Measurements from ENCODE around the gene RGMB.

The RGMB gene

DNA sequence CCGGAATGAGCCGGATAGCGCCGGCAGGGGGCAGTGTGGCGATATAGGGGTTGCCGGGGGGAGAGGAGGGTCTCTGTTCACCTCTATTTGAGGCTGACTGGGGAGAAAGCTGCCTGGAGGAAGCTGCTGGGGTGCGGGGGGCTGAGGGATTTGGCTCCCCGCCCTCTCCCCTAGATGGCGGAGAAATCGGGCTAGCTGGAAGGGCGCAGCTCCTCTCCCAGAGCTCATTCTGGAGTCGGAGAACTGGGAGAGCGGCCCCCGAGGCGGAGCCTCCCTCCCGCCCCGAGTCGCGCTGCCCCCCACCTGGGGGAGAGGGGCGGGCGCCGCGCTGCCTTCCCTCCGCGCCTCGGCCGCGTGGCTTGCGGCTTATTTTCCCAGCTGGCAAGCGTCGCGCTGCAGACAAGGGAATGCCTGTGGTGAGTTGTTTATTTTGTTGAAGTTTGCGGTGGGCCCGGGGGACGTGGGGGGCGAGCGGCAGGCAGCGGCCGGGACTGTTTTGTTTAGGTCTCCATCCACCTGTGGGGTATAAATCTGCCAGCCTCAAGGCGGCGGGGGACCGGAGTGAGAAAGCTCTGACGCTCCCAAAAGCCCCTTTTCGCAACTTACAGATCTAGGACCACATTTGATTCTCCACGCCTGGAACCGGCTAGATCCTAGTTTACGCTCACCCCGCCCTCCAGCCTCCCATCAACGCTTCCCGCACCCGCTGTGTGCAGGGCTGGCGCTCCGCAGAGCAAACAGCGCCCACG is 4.1 kb upstream of the RGMB start (continued):
- TF ChIP-seq, protein P1, sequence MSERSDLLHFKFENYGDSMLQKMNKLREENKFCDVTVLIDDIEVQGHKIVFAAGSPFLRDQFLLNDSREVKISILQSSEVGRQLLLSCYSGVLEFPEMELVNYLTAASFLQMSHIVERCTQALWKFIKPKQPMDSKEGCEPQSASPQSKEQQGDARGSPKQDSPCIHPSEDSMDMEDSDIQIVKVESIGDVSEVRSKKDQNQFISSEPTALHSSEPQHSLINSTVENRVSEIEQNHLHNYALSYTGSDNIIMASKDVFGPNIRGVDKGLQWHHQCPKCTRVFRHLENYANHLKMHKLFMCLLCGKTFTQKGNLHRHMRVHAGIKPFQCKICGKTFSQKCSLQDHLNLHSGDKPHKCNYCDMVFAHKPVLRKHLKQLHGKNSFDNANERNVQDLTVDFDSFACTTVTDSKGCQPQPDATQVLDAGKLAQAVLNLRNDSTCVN (tag by site-specific recombination; optimal IDR thresholded peaks at IDR 0.05), result peak; percentile 62

DNA sequence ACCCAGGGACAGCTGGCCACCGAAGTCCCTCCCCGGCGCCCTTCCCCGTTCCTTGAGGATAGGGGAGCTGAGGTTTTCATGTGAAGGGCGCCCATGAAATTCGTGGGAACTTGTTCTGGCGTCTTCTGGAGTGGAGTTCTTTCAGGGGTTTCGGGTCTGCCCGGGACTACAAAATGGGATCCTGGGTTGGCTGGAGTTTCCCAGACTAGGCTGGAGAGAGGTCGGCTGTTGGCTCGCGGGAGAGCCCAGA is 3.6 kb upstream of the RGMB start:
- peak; percentile 40; the same call in 1 of the 2 replicates for TF ChIP-seq ZNF335 (tag by site-specific recombination; conservative IDR thresholded peaks at IDR 0.05)
- no peak for TF ChIP-seq ZNF174 (tag by site-specific recombination; IDR thresholded peaks at IDR 0.05)
- no peak for TF ChIP-seq ZNF776 (tag by site-specific recombination; IDR thresholded peaks at IDR 0.05; ENCODE audit: borderline replicate concordance)
- TF ChIP-seq ZIC2 (tag by site-specific recombination; IDR thresholded peaks at IDR 0.05), result no peak
- TF ChIP-seq KLF7 (tag by site-specific recombination; IDR thresholded peaks at IDR 0.05; ENCODE audit: borderline replicate concordance), result no peak
- TF ChIP-seq GLIS2 (tag by site-specific recombination; IDR thresholded peaks at IDR 0.05), result no peak
- peak; percentile 76 for TF ChIP-seq ZNF341 (tag by site-specific recombination; IDR thresholded peaks at IDR 0.05; ENCODE audit: low read depth)
- 0 out of 2 replicates have a peak, but pooled peaks have one; percentile 24 for TF ChIP-seq ZBTB17 (tag by site-specific recombination; IDR thresholded peaks at IDR 0.05)
- TF ChIP-seq ZBTB20 (tag by site-specific recombination; IDR thresholded peaks at IDR 0.05), result peak; percentile 67; the same call in 1 of the 2 replicates
- TF ChIP-seq, protein P2, sequence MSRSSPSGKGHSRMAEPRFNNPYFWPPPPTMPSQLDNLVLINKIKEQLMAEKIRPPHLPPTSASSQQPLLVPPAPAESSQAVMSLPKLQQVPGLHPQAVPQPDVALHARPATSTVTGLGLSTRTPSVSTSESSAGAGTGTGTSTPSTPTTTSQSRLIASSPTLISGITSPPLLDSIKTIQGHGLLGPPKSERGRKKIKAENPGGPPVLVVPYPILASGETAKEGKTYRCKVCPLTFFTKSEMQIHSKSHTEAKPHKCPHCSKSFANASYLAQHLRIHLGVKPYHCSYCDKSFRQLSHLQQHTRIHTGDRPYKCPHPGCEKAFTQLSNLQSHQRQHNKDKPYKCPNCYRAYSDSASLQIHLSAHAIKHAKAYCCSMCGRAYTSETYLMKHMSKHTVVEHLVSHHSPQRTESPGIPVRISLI (tag by site-specific recombination; IDR thresholded peaks at IDR 0.05), result no peak
- TF ChIP-seq ZNF529 (tag by site-specific recombination; IDR thresholded peaks at IDR 0.05; ENCODE audit: insufficient replicate concordance), result no peak
- TF ChIP-seq ZBTB21 (tag by site-specific recombination; IDR thresholded peaks at IDR 0.05), result no peak
- peak; percentile 87 for TF ChIP-seq ZNF600 (tag by site-specific recombination; IDR thresholded peaks at IDR 0.05)
- Histone ChIP-seq H3K4me1 (ENCODE audit: control insufficient read depth, insufficient read depth, low read length) (peaks cover 9% of the 10 kb centered on the region), H3K36me3 (ENCODE audit: control insufficient read depth in 2 of 2, insufficient read depth in 1 of 2, low read length in 2 of 2) (no peaks in the 10 kb centered on the region), H3K27ac (ENCODE audit: extremely low read depth, low read depth, low read length) (peak overlapping the region; percentile 92), H3K4me3 (ENCODE audit: low read depth, low read length) (peak overlapping the region; percentile 53), H3K9me3 (ENCODE audit: control insufficient read depth, insufficient read depth, low read depth, low read length) (no peaks in the 10 kb centered on the region)
- CTCF ChIA-PET, result interaction anchor here (0.5 to 5.9 kb wide), 11 partner anchors 10 to 1236 kb away, joined by 3 to 64 read pairs (median 4); no protein-coding TSS in a partner anchor
- POLR2A ChIA-PET, result interaction anchor here (1.0 to 2.2 kb wide), 2 partner anchors 19 to 26 kb away, joined by 3 to 9 read pairs; no protein-coding TSS in a partner anchor

DNA sequence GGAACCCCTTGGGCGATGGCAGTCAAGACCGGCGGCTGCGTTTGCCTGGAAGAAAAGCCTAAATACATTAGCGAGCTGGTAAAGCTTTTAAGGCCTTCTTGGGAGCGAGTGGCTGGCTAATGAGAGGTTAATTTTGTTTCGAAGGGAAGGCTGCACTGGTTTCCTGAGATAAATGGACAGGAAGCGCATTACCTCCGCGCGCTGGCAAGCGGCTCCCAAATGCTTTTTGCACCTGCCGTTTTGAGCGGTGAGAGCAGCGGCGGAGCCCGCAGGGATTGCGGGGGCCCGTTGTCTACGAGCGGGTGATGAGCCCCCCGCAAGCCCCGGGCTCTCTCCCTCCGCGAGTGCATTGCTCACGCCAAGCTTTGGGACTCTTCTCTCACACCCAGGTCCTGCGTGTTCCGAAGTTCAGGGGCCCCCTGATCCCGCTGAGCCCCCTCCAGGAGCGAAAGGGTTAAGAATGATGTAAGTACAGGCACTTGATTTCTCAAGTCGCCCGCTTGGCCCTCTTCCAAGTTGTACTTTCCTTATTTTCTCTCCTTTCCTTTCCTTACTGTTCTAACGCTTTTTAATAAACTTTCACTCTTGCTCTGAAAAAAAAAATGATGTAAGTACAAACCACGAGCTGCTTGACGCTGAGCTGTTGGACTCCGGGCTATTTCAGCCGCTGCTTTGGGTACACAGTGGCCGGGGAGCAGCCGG is 3.1 kb upstream of the RGMB start:
- Histone ChIP-seq H3K36me3 (ENCODE audit: control insufficient read depth in 2 of 2, insufficient read depth in 1 of 2, low read length in 2 of 2) (no peaks in the 10 kb centered on the region), H3K4me1 (ENCODE audit: control insufficient read depth, insufficient read depth, low read length) (peaks cover 9% of the 10 kb centered on the region), H3K9me3 (ENCODE audit: control insufficient read depth, insufficient read depth, low read depth, low read length) (no peaks in the 10 kb centered on the region), H3K27ac (ENCODE audit: extremely low read depth, low read depth, low read length) (peak overlapping the region; percentile 92), H3K4me3 (ENCODE audit: low read depth, low read length) (peak overlapping the region; percentile 53)
- POLR2A ChIA-PET, result interaction anchor here (1.0 to 2.2 kb wide), 2 partner anchors 19 to 26 kb away, joined by 3 to 9 read pairs; no protein-coding TSS in a partner anchor
- CTCF ChIA-PET, result interaction anchor here (0.5 to 5.9 kb wide), 20 partner anchors 11 to 974 kb away, joined by 3 to 64 read pairs (median 4); no protein-coding TSS in a partner anchor
- TF ChIP-seq ZNF248 (tag by site-specific recombination; IDR thresholded peaks at IDR 0.05) (no peak), ZNF621 (tag by site-specific recombination; IDR thresholded peaks at IDR 0.05) (no peak), ZFP37 (tag by site-specific recombination; IDR thresholded peaks at IDR 0.05) (peak; percentile 52), YY2 (tag by site-specific recombination; IDR thresholded peaks at IDR 0.05) (no peak), ZNF239 (tag by site-specific recombination; IDR thresholded peaks at IDR 0.05) (no peak), ZNF157 (tag by site-specific recombination; IDR thresholded peaks at IDR 0.05) (no peak), ZNF521 (tag by site-specific recombination; IDR thresholded peaks at IDR 0.05) (no peak), ZSCAN30 (tag by site-specific recombination; IDR thresholded peaks at IDR 0.05) (peak; percentile 70), ZBTB8A (tag by site-specific recombination; IDR thresholded peaks at IDR 0.05) (peak; percentile 66)
- TF ChIP-seq, protein P3, sequence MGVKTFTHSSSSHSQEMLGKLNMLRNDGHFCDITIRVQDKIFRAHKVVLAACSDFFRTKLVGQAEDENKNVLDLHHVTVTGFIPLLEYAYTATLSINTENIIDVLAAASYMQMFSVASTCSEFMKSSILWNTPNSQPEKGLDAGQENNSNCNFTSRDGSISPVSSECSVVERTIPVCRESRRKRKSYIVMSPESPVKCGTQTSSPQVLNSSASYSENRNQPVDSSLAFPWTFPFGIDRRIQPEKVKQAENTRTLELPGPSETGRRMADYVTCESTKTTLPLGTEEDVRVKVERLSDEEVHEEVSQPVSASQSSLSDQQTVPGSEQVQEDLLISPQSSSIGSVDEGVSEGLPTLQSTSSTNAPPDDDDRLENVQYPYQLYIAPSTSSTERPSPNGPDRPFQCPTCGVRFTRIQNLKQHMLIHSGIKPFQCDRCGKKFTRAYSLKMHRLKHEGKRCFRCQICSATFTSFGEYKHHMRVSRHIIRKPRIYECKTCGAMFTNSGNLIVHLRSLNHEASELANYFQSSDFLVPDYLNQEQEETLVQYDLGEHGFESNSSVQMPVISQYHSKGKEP (tag by site-specific recombination; IDR thresholded peaks at IDR 0.05), result no peak; the same call in 1 of the 2 replicates
- TF ChIP-seq, protein P4, sequence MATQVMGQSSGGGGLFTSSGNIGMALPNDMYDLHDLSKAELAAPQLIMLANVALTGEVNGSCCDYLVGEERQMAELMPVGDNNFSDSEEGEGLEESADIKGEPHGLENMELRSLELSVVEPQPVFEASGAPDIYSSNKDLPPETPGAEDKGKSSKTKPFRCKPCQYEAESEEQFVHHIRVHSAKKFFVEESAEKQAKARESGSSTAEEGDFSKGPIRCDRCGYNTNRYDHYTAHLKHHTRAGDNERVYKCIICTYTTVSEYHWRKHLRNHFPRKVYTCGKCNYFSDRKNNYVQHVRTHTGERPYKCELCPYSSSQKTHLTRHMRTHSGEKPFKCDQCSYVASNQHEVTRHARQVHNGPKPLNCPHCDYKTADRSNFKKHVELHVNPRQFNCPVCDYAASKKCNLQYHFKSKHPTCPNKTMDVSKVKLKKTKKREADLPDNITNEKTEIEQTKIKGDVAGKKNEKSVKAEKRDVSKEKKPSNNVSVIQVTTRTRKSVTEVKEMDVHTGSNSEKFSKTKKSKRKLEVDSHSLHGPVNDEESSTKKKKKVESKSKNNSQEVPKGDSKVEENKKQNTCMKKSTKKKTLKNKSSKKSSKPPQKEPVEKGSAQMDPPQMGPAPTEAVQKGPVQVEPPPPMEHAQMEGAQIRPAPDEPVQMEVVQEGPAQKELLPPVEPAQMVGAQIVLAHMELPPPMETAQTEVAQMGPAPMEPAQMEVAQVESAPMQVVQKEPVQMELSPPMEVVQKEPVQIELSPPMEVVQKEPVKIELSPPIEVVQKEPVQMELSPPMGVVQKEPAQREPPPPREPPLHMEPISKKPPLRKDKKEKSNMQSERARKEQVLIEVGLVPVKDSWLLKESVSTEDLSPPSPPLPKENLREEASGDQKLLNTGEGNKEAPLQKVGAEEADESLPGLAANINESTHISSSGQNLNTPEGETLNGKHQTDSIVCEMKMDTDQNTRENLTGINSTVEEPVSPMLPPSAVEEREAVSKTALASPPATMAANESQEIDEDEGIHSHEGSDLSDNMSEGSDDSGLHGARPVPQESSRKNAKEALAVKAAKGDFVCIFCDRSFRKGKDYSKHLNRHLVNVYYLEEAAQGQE (tag by site-specific recombination; IDR thresholded peaks at IDR 0.05), result 0 out of 2 replicates have a peak, but pooled peaks have one; percentile 10

All from HEK293 (cell line).